KMS-11 (cell line): ENCODE data around the gene PRDM8.

Experiments
- H2AFZ ChIP-seq: fragments of 200-600 bp; sonication (generic); 2 replicates; pipeline ENCODE4 v1.6.1; 2016; ENCODE audit warnings: antibody characterized with exemption, mixed run types, low read depth
- H3K27ac ChIP-seq: fragments of 200-600 bp; sonication (generic); 2 replicates; pipeline ENCODE4 v1.6.1; 2016; ENCODE audit warnings: mild to moderate bottlenecking, mixed run types
- H3K27me3 ChIP-seq: fragments of 200-600 bp; sonication (generic); 2 replicates; pipeline ENCODE4 v1.6.1; 2017; ENCODE audit warnings: mild to moderate bottlenecking, low read depth, mixed run types, moderate library complexity; ENCODE audit not compliant: insufficient read depth
- H3K36me3 ChIP-seq: fragments of 200-600 bp; sonication (generic); 2 replicates; pipeline ENCODE4 v1.6.1; 2017; ENCODE audit warnings: mild to moderate bottlenecking, mixed run types; ENCODE audit not compliant: insufficient read depth
- H3K4me1 ChIP-seq: fragments of 200-600 bp; sonication (generic); 2 replicates; pipeline ENCODE4 v1.6.1; 2016; ENCODE audit warnings: mild to moderate bottlenecking, low read depth, mixed run types; ENCODE audit not compliant: poor library complexity, severe bottlenecking
- H3K4me2 ChIP-seq: fragments of 200-600 bp; sonication (generic); 2 replicates; pipeline ENCODE4 v1.7.0; 2016; ENCODE audit warnings: mild to moderate bottlenecking, mixed run types
- H3K4me3 ChIP-seq: fragments of 200-600 bp; sonication (generic); IDR thresholded peaks from 2 replicates; pipeline ENCODE4 v1.6.1; 2017; ENCODE audit warnings: low read depth, low read length, mixed read lengths; ENCODE audit not compliant: insufficient read depth
- H3K79me2 ChIP-seq: fragments of 200-600 bp; sonication (generic); 2 replicates; pipeline ENCODE4 v1.6.1; 2016; ENCODE audit warnings: low read depth, mixed run types; ENCODE audit not compliant: insufficient read depth
- H3K9ac ChIP-seq: fragments of 200-600 bp; sonication (generic); 2 replicates; pipeline ENCODE4 v1.6.1; 2016; ENCODE audit warnings: mild to moderate bottlenecking, mixed run types
- H4K20me1 ChIP-seq: fragments of 200-600 bp; sonication (generic); 2 replicates; pipeline ENCODE4 v1.6.1; 2016; ENCODE audit warnings: mild to moderate bottlenecking, mixed run types; ENCODE audit not compliant: insufficient read depth
- TF ChIP-seq, protein P1 (sequence below): fragments of 200-600 bp; sonication (generic); conservative IDR thresholded peaks from 2 replicates; pipeline ENCODE4 v1.6.1; 2017; ENCODE audit warnings: low read depth, mild to moderate bottlenecking, antibody characterized with exemption, low read length, moderate library complexity, mixed read lengths

PRDM8 gene

DNA sequence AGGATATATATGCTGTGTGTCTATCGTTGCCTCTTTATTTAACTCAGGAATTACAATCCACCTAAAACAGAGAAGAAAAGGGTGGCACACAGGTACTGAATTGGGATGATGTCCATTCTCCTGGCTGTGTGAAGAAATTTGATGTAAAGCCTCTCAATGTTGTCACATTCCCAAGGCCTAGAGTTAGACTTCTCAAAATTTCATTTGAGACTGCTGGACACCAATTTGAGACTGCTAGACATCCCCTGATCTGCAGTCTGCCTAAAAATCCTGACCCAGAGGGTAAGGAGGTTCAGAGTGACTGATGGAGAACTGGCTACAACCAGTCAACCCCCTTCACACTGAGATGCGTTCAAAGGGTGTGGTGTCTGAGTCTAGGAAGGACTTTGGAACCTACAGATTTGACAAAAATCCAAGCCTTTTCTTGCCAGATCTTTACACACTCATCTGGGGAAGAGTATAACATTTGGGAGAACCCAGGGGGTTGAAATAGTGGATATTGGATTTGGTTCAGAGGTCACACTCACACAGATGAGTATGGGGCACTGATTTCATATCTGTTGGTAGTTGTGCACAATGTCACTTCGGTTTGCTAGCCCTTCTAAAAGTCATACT lies 4.9 kb upstream of the PRDM8 start:
- H2AFZ ChIP-seq = no peak overlapping the region
- no peak overlapping the region for H3K27ac ChIP-seq
- H3K4me3 ChIP-seq = no peak overlapping the region
- no peak overlapping the region for H3K4me2 ChIP-seq
- no peaks in the 10 kb centered on the region for H4K20me1 ChIP-seq
- no peak overlapping the region for H3K9ac ChIP-seq
- TF ChIP-seq, protein P1, sequence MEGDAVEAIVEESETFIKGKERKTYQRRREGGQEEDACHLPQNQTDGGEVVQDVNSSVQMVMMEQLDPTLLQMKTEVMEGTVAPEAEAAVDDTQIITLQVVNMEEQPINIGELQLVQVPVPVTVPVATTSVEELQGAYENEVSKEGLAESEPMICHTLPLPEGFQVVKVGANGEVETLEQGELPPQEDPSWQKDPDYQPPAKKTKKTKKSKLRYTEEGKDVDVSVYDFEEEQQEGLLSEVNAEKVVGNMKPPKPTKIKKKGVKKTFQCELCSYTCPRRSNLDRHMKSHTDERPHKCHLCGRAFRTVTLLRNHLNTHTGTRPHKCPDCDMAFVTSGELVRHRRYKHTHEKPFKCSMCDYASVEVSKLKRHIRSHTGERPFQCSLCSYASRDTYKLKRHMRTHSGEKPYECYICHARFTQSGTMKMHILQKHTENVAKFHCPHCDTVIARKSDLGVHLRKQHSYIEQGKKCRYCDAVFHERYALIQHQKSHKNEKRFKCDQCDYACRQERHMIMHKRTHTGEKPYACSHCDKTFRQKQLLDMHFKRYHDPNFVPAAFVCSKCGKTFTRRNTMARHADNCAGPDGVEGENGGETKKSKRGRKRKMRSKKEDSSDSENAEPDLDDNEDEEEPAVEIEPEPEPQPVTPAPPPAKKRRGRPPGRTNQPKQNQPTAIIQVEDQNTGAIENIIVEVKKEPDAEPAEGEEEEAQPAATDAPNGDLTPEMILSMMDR = no peak
- no peaks in the 10 kb centered on the region for H3K79me2 ChIP-seq
- no peaks in the 10 kb centered on the region for H3K27me3 ChIP-seq
- H3K36me3 ChIP-seq = no peaks in the 10 kb centered on the region
- H3K4me1 ChIP-seq = no peaks in the 10 kb centered on the region

DNA sequence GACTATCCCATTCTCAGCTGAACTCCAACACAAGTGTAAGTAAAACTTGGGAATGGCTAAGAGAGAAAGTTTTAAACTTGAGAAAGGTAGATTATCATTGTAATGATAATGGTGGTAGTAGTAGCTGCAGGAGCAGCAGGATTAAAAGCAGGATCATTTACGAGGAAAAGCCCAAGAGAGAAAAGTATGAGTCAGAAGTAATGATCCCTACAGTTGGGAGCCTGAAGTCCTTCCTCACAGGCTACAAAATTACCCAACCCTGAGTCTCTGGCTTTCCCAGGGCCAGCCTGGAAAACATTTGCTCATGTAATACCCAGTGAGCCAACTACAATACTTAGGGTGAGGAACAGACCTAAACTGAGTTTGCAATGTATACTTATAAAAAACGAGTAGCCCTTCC lies 4.4 kb upstream of the PRDM8 start:
- Histone ChIP-seq H4K20me1 (no peaks in the 10 kb centered on the region), H3K27me3 (no peaks in the 10 kb centered on the region), H3K4me1 (no peaks in the 10 kb centered on the region), H3K79me2 (no peaks in the 10 kb centered on the region), H3K36me3 (no peaks in the 10 kb centered on the region), H3K9ac (no peak overlapping the region), H3K27ac (no peak overlapping the region), H2AFZ (no peak overlapping the region), H3K4me2 (no peak overlapping the region), H3K4me3 (no peak overlapping the region)
- TF ChIP-seq, protein P1 = no peak

DNA sequence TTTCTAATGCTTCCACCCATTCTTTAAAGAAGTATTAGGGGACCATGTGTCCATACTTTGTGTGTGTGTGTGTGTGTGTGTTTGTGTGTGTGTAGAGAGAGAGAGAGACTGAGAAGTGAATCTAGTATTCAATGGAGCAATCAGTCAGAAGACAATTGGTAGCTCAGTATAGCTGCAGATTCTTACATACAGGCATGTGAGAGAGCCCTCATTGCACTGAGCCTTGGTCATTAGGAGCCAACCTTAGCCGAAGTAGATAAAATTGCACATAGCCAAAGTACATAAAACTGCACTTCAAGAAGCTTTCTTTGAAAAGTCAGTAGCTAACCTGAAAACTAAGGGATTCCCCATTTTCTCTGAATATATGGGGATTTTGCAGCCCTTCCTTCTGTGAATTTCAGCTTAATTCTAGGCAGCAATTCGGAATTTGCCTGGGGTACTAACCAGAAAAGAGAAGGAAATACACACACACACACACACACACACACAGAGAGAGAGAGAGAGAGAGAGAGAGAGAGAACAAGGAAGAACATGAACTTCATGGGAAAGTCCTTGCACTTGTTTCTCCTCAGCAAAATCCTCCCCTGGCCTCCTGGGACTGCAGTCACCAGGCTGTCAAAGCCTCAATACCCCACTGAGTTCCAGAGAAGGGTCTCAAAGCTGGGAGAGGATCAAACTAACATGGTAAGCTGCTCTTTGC lies 1.7 kb upstream of the PRDM8 start:
- no peak overlapping the region for H3K9ac ChIP-seq
- no peak overlapping the region for H3K4me3 ChIP-seq
- H3K27ac ChIP-seq = no peak overlapping the region
- H2AFZ ChIP-seq = no peak overlapping the region
- TF ChIP-seq, protein P1 = no peak
- no peaks in the 10 kb centered on the region for H3K36me3 ChIP-seq
- no peaks in the 10 kb centered on the region for H3K4me1 ChIP-seq
- H3K79me2 ChIP-seq = no peaks in the 10 kb centered on the region
- no peaks in the 10 kb centered on the region for H3K27me3 ChIP-seq
- H4K20me1 ChIP-seq = no peaks in the 10 kb centered on the region
- no peak overlapping the region for H3K4me2 ChIP-seq

DNA sequence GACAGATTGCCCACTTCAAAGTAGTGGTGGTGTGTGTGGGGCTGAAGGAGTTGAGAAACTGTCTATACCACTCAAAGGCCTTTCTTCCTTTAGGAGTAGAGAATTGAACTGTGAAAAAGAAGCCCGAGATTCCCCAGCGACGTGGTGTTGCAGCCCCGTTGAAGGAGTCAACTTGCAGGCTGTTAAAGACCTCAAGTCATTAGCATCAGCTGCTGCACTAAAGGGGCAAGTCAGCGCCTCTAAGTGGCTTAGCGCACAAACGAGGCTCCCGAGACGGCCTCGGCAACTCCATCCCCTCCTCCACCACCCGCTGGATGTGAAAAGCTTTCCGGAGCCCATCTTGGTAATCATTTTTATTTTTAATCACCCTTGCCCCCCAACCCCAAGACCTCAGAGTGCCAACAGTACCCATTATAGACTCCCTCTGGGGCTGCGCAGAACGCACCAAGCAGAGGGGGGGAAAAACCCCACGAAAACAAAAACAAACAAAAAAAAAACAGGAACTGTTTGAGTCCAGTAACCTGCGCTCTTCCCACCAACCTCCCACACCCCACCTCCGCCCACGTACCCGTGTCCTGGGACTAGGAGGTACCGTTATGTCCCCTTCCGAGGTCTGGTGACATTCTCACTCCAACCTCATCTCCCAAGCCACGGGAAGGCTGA lies 913 bp upstream of the PRDM8 start:
- Histone ChIP-seq H3K27ac (no peak overlapping the region), H3K4me1 (peaks cover 3% of the 10 kb centered on the region), H3K4me3 (no peak overlapping the region), H3K36me3 (no peaks in the 10 kb centered on the region), H3K9ac (no peak overlapping the region), H3K79me2 (no peaks in the 10 kb centered on the region), H4K20me1 (no peaks in the 10 kb centered on the region), H3K27me3 (no peaks in the 10 kb centered on the region), H3K4me2 (no peak overlapping the region), H2AFZ (no peak overlapping the region)
- TF ChIP-seq, protein P1 = no peak
